ENCODE data around the gene CD2BP2. TPM values are rescaled to one million over a fixed set of nuclear protein-coding genes. Genes with fewer than 3 reads are reported as not detected.
A peak's percentile ranks its signal among the peaks of the same experiment; 100 is the strongest.

The CD2BP2 gene
- total and polyA plus RNA-seq, 12 donors, result 27.5 to 95.8 (median 73.0) TPM

DNA sequence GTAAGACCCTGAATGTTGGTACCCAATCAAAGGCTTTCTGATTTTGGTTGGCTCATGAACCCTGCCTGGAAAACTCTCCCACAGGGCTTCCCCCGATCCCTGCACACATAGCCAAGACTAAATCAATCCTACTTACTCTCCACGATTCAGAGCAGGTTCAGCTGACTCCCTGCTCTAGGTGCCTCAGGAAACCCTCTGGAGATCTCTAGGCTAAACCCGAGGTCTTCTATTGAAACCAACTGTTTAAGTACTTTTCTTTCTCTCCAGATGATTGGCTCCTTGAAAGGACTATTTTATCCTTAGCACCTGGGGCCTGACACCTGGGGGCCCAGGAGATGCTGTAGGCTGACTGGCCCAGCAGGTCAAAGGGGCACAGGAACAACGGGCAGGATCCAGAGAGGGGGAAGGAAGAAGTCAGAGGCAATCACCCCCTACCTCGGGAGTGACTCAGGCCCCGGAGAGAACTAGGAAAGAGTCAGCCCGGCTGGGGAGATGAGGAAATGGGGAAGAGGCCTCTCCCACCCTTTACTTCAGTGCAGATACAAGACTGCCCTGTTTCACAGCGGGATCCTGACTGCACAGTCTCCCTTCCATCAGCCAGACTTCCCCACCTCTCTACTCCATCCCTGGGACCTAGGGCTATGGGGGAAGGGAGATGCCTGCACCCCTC, 13.1 kb upstream of the CD2BP2 start:
- Histone ChIP-seq H3K4me1 (replicated peaks in 1 of 2) (peaks cover 23 to 39% of the 10 kb centered on the region in 2 donors), H3K36me3 (replicated peaks in 1 of 2) (peaks cover 0 to 29% of the 10 kb centered on the region in 2 donors), H3K27me3 (no peaks in the 10 kb centered on the region), H3K27ac (peak overlapping the region in 3 of 5 donors; percentile 10 to 98 (median 80)), H3K9me3 (replicated peaks in 1 of 3) (no peaks in the 10 kb centered on the region), H3K4me3 (peak overlapping the region in 2 of 4 donors; percentile 86 to 98)
- WGBS, 4 donors, result 4 to 8% (median 6%) methylated on average over 7 to 8 of the region's 8 CpGs
- peak in 1 of 2 donors; percentile 36 for TF ChIP-seq POLR2A (IDR thresholded peaks at IDR 0.05)
- TF ChIP-seq, protein P1, sequence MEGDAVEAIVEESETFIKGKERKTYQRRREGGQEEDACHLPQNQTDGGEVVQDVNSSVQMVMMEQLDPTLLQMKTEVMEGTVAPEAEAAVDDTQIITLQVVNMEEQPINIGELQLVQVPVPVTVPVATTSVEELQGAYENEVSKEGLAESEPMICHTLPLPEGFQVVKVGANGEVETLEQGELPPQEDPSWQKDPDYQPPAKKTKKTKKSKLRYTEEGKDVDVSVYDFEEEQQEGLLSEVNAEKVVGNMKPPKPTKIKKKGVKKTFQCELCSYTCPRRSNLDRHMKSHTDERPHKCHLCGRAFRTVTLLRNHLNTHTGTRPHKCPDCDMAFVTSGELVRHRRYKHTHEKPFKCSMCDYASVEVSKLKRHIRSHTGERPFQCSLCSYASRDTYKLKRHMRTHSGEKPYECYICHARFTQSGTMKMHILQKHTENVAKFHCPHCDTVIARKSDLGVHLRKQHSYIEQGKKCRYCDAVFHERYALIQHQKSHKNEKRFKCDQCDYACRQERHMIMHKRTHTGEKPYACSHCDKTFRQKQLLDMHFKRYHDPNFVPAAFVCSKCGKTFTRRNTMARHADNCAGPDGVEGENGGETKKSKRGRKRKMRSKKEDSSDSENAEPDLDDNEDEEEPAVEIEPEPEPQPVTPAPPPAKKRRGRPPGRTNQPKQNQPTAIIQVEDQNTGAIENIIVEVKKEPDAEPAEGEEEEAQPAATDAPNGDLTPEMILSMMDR (IDR thresholded peaks at IDR 0.05), result no peak
- intact Hi-C loops (cut with DNase I), result no loop called here
- DNase-seq, result peak in 4 of 7 donors; percentile 53 to 65 (median 62)

DNA sequence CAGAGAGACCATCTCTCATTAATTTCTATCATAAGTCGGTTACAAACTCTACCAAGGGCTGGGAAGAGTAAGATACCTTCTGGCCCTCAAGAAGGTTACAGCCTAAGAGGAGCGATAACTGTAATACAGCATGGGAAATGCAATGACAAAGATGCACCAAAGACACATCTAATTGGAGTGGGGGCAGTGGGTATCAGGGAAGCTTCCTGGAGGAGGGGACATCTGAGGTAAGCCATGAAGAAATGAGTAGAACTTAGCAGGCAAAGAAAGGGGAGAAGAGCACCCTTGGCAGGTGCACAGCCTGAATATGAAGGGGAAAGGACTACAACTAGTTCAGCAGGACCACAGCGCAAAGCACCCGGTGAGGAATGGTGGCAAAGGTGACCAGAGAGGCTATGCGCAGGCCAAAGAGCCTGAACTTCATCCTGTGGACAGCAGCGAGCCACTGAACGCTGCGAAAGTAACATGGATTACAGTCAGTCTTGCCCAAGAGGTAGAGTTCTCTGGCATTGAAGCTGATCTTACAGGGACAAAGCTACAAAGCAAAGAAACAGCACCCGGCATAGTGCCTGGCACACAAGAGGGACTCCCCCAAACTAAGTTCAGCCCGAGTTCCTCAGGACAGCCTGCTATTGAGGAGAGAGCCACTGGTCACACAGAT, 12.4 kb upstream of the CD2BP2 start:
- Histone ChIP-seq H3K27ac (peak overlapping the region in 2 of 5 donors; percentile 80 to 98), H3K4me1 (replicated peaks in 1 of 2) (peaks cover 23 to 39% of the 10 kb centered on the region in 2 donors), H3K4me3 (peak overlapping the region in 1 of 4 donors; percentile 98), H3K9me3 (replicated peaks in 1 of 3) (no peaks in the 10 kb centered on the region), H3K36me3 (replicated peaks in 1 of 2) (peaks cover 0 to 36% of the 10 kb centered on the region in 2 donors), H3K27me3 (no peaks in the 10 kb centered on the region)
- TF ChIP-seq POLR2A (IDR thresholded peaks at IDR 0.05), result no peak
- TF ChIP-seq, protein P1 (IDR thresholded peaks at IDR 0.05), result no peak
- intact Hi-C loops (cut with DNase I), result no loop called here
- DNase-seq, result peak in 1 of 7 donors; percentile 31
- WGBS, 4 donors, result 46 to 70% (median 62%) methylated on average over 9 to 10 of the region's 10 CpGs

DNA sequence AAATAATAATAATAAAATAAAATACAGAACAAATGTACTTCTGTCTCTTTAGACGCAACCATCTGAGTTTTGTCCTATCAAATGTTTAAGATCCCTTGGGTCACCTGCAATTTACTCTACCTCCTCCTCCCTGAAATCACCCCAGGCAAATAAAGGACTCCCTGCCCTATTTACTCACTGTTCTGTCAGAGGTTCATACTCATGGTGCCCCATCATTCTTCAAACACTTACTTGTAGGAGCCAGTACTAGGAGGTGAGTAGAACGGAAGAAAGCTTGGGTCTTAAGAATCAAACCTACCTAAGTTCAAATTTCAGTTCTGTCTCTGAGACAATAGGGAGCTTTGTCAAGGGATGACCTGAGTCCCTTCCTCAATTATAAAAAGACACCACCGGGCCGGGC, 11.4 kb upstream of the CD2BP2 start:
- Histone ChIP-seq H3K27me3 (no peaks in the 10 kb centered on the region), H3K4me1 (replicated peaks in 1 of 2) (peaks cover 23 to 38% of the 10 kb centered on the region in 2 donors), H3K36me3 (replicated peaks in 1 of 2) (peaks cover 0 to 40% of the 10 kb centered on the region in 2 donors), H3K9me3 (replicated peaks in 1 of 3) (no peaks in the 10 kb centered on the region), H3K4me3 (no peak overlapping the region), H3K27ac (no peak overlapping the region)
- TF ChIP-seq POLR2A (IDR thresholded peaks at IDR 0.05), result no peak
- TF ChIP-seq, protein P1 (IDR thresholded peaks at IDR 0.05), result no peak
- intact Hi-C loops (cut with DNase I), result no loop called here
- DNase-seq, result no peak
- WGBS, 4 donors, result 83 to 97% (median 89%) methylated on average over 4 of the region's 4 CpGs

DNA sequence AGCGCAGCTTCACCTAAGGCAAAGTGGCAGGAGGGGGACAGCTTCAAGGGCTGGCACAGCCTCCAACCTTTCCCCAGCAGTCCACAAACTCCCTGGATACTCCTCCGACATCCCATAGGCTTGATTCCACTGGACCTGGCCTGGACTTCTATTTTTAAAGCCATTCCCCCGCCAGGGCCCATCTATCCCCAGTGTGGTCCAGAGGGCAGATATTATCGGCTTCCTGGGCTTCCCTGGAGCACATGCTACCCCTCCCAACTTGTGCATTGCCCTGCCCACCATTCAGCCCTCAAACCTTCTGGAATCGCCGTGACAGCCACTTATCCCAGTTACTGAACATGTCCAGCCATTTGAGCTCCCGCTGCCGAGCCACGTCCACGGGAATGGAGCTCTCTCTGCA, 10.1 kb upstream of the CD2BP2 start:
- no peaks in the 10 kb centered on the region for H3K9me3 ChIP-seq (replicated peaks in 1 of 3)
- peaks cover 0 to 44% of the 10 kb centered on the region in 2 donors for H3K36me3 ChIP-seq (replicated peaks in 1 of 2)
- peaks cover 20 to 33% of the 10 kb centered on the region in 2 donors for H3K4me1 ChIP-seq (replicated peaks in 1 of 2)
- 75 to 83% (median 83%) methylated on average over 4 to 10 of the region's 10 CpGs for WGBS, 4 donors
- no peak for DNase-seq
- H3K27me3 ChIP-seq, result no peaks in the 10 kb centered on the region
- no peak overlapping the region for H3K4me3 ChIP-seq
- no peak overlapping the region for H3K27ac ChIP-seq
- TF ChIP-seq, protein P1 (IDR thresholded peaks at IDR 0.05), result no peak
- no peak for TF ChIP-seq POLR2A (IDR thresholded peaks at IDR 0.05)
- intact Hi-C loops (cut with DNase I), result no loop called here

All from adrenal gland (tissue), 12 donors.